Right hindlimb (tissue), 1 donor: ENCODE measurements around the gene WNT7A.

ENCODE experiments used
- DNase-seq: peaks from one replicate; pipeline ENCODE4 v3.0.0-alpha.2; 2018

The WNT7A gene

DNA sequence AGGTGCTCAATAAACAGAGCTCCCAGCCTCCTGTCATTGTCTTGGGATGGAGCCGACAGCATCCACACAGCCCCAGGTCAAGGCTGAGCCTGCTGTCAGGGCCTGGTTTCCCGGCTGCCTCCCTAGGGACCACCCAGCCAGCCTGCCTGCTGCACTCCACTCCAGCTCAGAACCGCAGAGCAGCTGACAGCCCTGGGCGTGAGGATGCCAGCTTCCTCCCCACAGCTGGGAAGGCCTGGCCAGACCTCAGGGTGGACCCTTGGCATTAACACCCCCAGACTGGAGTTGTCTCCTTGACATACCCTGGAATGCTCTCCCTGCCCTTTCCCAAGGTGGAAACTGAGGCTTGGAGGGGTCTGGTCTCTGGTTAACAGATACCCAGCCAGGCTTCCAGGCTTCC, 112.0 kb downstream of the WNT7A start:
- peak; percentile 52 for DNase-seq

DNA sequence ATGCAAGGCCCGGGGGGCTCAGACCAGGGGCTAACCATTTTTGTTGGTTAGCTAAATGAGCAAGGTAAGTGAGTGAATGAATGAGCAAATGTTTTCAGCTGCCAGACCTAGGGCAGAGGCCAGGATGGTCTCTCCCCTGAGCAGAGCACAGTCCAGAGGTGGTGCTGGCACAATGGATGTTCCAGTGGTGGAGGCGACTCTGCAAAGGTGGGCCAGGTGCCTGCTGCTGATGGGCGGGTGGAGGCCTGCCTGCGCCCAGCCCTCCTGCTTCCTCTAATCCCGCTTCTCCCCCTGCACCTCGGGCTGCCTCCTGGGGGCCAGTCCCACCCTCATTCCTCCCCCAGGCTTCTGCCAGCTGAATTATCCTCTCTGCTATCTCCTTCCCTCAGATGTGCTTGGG, 112.8 kb downstream of the WNT7A start:
- DNase-seq, result no peak
